ENCODE data around the gene YES1.
A peak's percentile ranks its signal among the peaks of the same experiment; 100 is the strongest.

The YES1 gene

GRCh38 chr18:681985-682384, 130.1 kb downstream of the YES1 start:
- no peak overlapping the region for H3K9ac ChIP-seq
- no peaks in the 10 kb centered on the region for H4K20me1 ChIP-seq
- no peak overlapping the region for H3K27ac ChIP-seq
- no peaks in the 10 kb centered on the region for H3K9me3 ChIP-seq
- peaks cover 30% of the 10 kb centered on the region for H3K36me3 ChIP-seq
- H3K27me3 ChIP-seq = no peaks in the 10 kb centered on the region
- no peak for TF ChIP-seq Cebpa-rat (IDR thresholded peaks at IDR 0.05)
- peak overlapping the region; percentile 29 for H3K4me2 ChIP-seq
- H3K4me1 ChIP-seq = peaks cover 10% of the 10 kb centered on the region
- no peak overlapping the region for H3K4me3 ChIP-seq

GRCh38 chr18:680392-680791, 131.7 kb downstream of the YES1 start:
- no peak overlapping the region for H3K4me2 ChIP-seq
- H3K27me3 ChIP-seq = no peaks in the 10 kb centered on the region
- H3K36me3 ChIP-seq = peaks cover 46% of the 10 kb centered on the region
- no peak overlapping the region for H3K27ac ChIP-seq
- no peaks in the 10 kb centered on the region for H4K20me1 ChIP-seq
- H3K9me3 ChIP-seq = no peaks in the 10 kb centered on the region
- H3K4me3 ChIP-seq = no peak overlapping the region
- peaks cover 10% of the 10 kb centered on the region for H3K4me1 ChIP-seq
- H3K9ac ChIP-seq = no peak overlapping the region
- no peak for TF ChIP-seq Cebpa-rat (IDR thresholded peaks at IDR 0.05)

GRCh38 chr18:679516-679915, 132.5 kb downstream of the YES1 start:
- Histone ChIP-seq H3K27me3 (no peaks in the 10 kb centered on the region), H3K36me3 (peaks cover 55% of the 10 kb centered on the region), H3K4me2 (no peak overlapping the region), H3K9me3 (no peaks in the 10 kb centered on the region), H3K4me1 (peaks cover 10% of the 10 kb centered on the region), H3K9ac (no peak overlapping the region), H4K20me1 (no peaks in the 10 kb centered on the region), H3K27ac (no peak overlapping the region), H3K4me3 (no peak overlapping the region)
- TF ChIP-seq Cebpa-rat (IDR thresholded peaks at IDR 0.05) = no peak

GRCh38 chr18:678482-679182, 133.4 kb downstream of the YES1 start:
- Histone ChIP-seq H3K9ac (no peak overlapping the region), H3K36me3 (peaks cover 64% of the 10 kb centered on the region), H3K4me3 (no peak overlapping the region), H3K4me1 (peaks cover 10% of the 10 kb centered on the region), H3K27me3 (no peaks in the 10 kb centered on the region), H4K20me1 (no peaks in the 10 kb centered on the region), H3K9me3 (no peaks in the 10 kb centered on the region), H3K4me2 (no peak overlapping the region), H3K27ac (no peak overlapping the region)
- TF ChIP-seq Cebpa-rat (IDR thresholded peaks at IDR 0.05) = no peak

GRCh38 chr18:677951-678381, 134.1 kb downstream of the YES1 start:
- no peak overlapping the region for H3K4me2 ChIP-seq
- H3K9me3 ChIP-seq = no peaks in the 10 kb centered on the region
- TF ChIP-seq Cebpa-rat (IDR thresholded peaks at IDR 0.05) = no peak
- no peak overlapping the region for H3K4me3 ChIP-seq
- H3K9ac ChIP-seq = no peak overlapping the region
- H4K20me1 ChIP-seq = no peaks in the 10 kb centered on the region
- H3K4me1 ChIP-seq = peaks cover 10% of the 10 kb centered on the region
- H3K36me3 ChIP-seq = peaks cover 70% of the 10 kb centered on the region
- H3K27ac ChIP-seq = no peak overlapping the region
- no peaks in the 10 kb centered on the region for H3K27me3 ChIP-seq

- Histone ChIP-seq H3K4me3 (no peak overlapping the region), H3K9me3 (no peaks in the 10 kb centered on the region), H3K4me1 (peaks cover 6% of the 10 kb centered on the region), H3K27ac (no peak overlapping the region), H3K27me3 (no peaks in the 10 kb centered on the region), H3K36me3 (peaks cover 78% of the 10 kb centered on the region), H3K4me2 (no peak overlapping the region), H4K20me1 (no peaks in the 10 kb centered on the region; the same call in 1 of the 2 replicates), H3K9ac (no peak overlapping the region)
- no peak for TF ChIP-seq Cebpa-rat (IDR thresholded peaks at IDR 0.05)
Measured at GRCh38 chr18:677145-677544, 134.9 kb downstream of the YES1 start.

DNA sequence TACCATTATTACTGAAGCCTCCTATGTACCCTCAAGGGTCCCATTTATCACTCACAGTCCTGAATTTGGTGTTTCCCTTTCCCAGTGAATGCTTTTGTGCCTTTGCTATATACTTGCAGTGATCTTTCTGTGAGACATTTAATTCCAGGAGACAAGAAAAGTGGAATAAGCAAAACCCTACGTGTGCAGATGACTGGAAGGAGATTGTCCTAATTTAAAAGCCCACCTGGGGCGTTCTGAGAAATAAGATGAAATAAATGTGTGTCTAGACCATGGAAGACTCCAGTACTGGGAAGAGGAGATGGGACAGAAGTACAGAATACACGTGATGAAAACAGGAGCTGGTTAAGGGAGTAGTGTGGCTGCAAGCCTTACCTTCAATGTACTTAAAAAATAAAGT, 135.3 kb downstream of the YES1 start:
- H3K36me3 ChIP-seq = peaks cover 83% of the 10 kb centered on the region
- H4K20me1 ChIP-seq = peaks cover 2% of the 10 kb centered on the region; the same call in 1 of the 2 replicates
- peaks cover 2% of the 10 kb centered on the region for H3K4me1 ChIP-seq
- no peak overlapping the region for H3K9ac ChIP-seq
- H3K9me3 ChIP-seq = no peaks in the 10 kb centered on the region
- H3K27ac ChIP-seq = no peak overlapping the region
- H3K4me3 ChIP-seq = no peak overlapping the region
- no peak overlapping the region for H3K4me2 ChIP-seq
- TF ChIP-seq Cebpa-rat (IDR thresholded peaks at IDR 0.05) = no peak
- H3K27me3 ChIP-seq = no peaks in the 10 kb centered on the region

- Histone ChIP-seq H3K9me3 (no peaks in the 10 kb centered on the region), H3K27me3 (no peaks in the 10 kb centered on the region), H3K9ac (no peak overlapping the region), H3K4me3 (no peak overlapping the region), H3K27ac (no peak overlapping the region), H4K20me1 (peaks cover 8% of the 10 kb centered on the region; the same call in 1 of the 2 replicates), H3K4me1 (no peaks in the 10 kb centered on the region), H3K4me2 (no peak overlapping the region), H3K36me3 (peaks cover 83% of the 10 kb centered on the region)
- no peak for TF ChIP-seq Cebpa-rat (IDR thresholded peaks at IDR 0.05)
Measured at GRCh38 chr18:676069-676468, 136.0 kb downstream of the YES1 start.

DNA sequence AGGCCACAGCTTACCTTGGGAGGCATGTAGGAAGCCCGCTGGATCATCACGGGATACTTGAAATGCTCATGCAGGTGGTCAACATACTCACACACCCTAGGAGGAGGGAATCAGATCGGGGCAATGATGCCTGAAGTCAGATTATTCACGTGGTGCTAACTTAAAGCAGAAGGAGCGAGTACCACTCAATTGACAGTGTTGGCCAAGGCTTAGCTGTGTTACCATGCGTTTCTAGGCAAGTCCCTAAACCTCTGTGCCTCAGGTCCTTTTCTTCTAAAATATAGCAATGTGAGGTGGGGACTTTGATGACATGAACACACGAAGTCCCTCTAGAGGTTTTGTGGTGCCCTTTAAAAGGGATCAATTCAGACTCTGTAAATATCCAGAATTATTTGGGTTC, 136.7 kb downstream of the YES1 start:
- peaks cover 16% of the 10 kb centered on the region; the same call in 1 of the 2 replicates for H4K20me1 ChIP-seq
- no peak for TF ChIP-seq Cebpa-rat (IDR thresholded peaks at IDR 0.05)
- no peaks in the 10 kb centered on the region for H3K4me1 ChIP-seq
- H3K4me2 ChIP-seq = no peak overlapping the region
- H3K9me3 ChIP-seq = no peaks in the 10 kb centered on the region
- H3K27ac ChIP-seq = no peak overlapping the region
- no peak overlapping the region for H3K9ac ChIP-seq
- H3K4me3 ChIP-seq = no peak overlapping the region
- no peaks in the 10 kb centered on the region for H3K27me3 ChIP-seq
- peaks cover 90% of the 10 kb centered on the region for H3K36me3 ChIP-seq

DNA sequence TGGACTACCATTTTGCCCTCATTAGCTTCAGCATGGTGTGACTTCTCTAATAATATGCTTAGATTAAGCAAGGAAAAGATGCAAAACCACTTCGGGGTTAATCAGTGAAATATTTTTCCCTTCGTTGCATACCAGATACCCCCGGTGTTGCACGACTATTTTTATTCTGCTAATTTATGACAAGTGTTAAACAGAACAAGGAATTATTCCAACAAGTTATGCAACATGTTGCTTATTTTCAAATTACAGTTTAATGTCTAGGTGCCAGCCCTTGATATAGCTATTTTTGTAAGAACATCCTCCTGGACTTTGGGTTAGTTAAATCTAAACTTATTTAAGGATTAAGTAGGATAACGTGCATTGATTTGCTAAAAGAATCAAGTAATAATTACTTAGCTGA, 138.3 kb downstream of the YES1 start:
- Histone ChIP-seq H3K27me3 (no peaks in the 10 kb centered on the region), H3K27ac (no peak overlapping the region), H3K4me3 (no peak overlapping the region), H3K9me3 (no peaks in the 10 kb centered on the region), H4K20me1 (peaks cover 22% of the 10 kb centered on the region; the same call in 1 of the 2 replicates), H3K4me1 (no peaks in the 10 kb centered on the region), H3K9ac (no peak overlapping the region), H3K36me3 (peaks cover 97% of the 10 kb centered on the region), H3K4me2 (no peak overlapping the region)
- TF ChIP-seq Cebpa-rat (IDR thresholded peaks at IDR 0.05) = no peak

Measured in BLaER1 (cell line).